ENCODE results near the gene CCDC183. TPM values are rescaled to one million over a fixed set of nuclear protein-coding genes. Genes with fewer than 3 reads are reported as not detected.

CCDC183 gene
- total RNA-seq, 1 experiment from 2014 or later, result 1.1 TPM

- Histone ChIP-seq H3K14ac (ENCODE audit: insufficient read depth, low read length) (no peak overlapping the region), H3K27me3 (ENCODE audit: insufficient read depth, low read length) (no peaks in the 10 kb centered on the region; the same call in 1 of the 2 replicates), H2BK15ac (ENCODE audit: low read depth, low read length) (no peak overlapping the region), H2AK5ac (ENCODE audit: insufficient read length, low read length) (no peak overlapping the region), H3K4me2 (ENCODE audit: insufficient read depth, insufficient read length, low read length) (no peak overlapping the region), H3K4ac (ENCODE audit: low read depth, low read length) (no peak overlapping the region), H2BK20ac (ENCODE audit: low read depth, low read length, poor library complexity, severe bottlenecking) (no peak overlapping the region), H3K23me2 (ENCODE audit: insufficient read length, low read depth, low read length, poor library complexity, severe bottlenecking) (no peaks in the 10 kb centered on the region), H4K20me1 (ENCODE audit: control insufficient read depth, insufficient read depth, insufficient read length) (no peaks in the 10 kb centered on the region), H2BK5ac (ENCODE audit: insufficient read length, low read length) (no peak overlapping the region), H3T11ph (ENCODE audit: low read length) (no peak overlapping the region), H4K8ac (replicated peaks; ENCODE audit: insufficient read length, low read depth, low read length) (no peak overlapping the region), H3K9ac (ENCODE audit: extremely low read depth, insufficient read length, low read length) (no peak overlapping the region), H3K79me1 (ENCODE audit: insufficient read depth, low read depth, low read length, poor library complexity, severe bottlenecking) (no peaks in the 10 kb centered on the region), H2AFZ (ENCODE audit: low read length) (no peak overlapping the region), H4K91ac (ENCODE audit: insufficient read length, low read depth, low read length) (no peak overlapping the region), H3K27ac (ENCODE audit: insufficient read length, low read depth, low read length) (no peak overlapping the region), H3K4me1 (ENCODE audit: insufficient read depth, low read length) (no peaks in the 10 kb centered on the region), H3K23ac (ENCODE audit: insufficient read length, low read depth, low read length) (no peak overlapping the region), H3K18ac (ENCODE audit: insufficient read length, low read depth, low read length) (no peak overlapping the region), H3K9me3 (ENCODE audit: control insufficient read depth, low read depth, low read length) (no peaks in the 10 kb centered on the region), H3K79me2 (ENCODE audit: insufficient read depth, low read length) (no peaks in the 10 kb centered on the region), H2BK120ac (ENCODE audit: low read depth, low read length, poor library complexity, severe bottlenecking) (no peak overlapping the region), H4K5ac (ENCODE audit: insufficient read length, low read depth, low read length) (no peak overlapping the region), H2BK12ac (ENCODE audit: insufficient read length, low read depth, low read length) (no peak overlapping the region), H3K56ac (ENCODE audit: insufficient read length, low read depth, low read length) (no peak overlapping the region)
- no peak for TF ChIP-seq CTCF (conservative IDR thresholded peaks at IDR 0.05)
- Mint-ChIP-seq H3K27ac (no peak overlapping the region), H3K4me1 (peaks cover 6% of the 10 kb centered on the region in 2 experiments), H3K9me3 (peaks cover 24 to 26% of the 10 kb centered on the region in 2 experiments), H3K4me3 (no peak overlapping the region), H3K27me3 (ENCODE audit: low read depth) (peaks cover 43% of the 10 kb centered on the region), H3K36me3 (ENCODE audit: insufficient read depth in 1 of 3, low read depth in 3 of 3) (peaks cover 7 to 12% (median 11%) of the 10 kb centered on the region in 3 experiments)
- no CpG with 5 or more reads among the region's 12 CpGs for WGBS (ENCODE audit: extremely low coverage, insufficient read length, low lambda C conversion rate)
- no peak for DNase-seq
These were observed 21.6 kb upstream of the CCDC183 start for GRCh38 chr9:136774416-136775045.
